Ramos (cell line): Measurements from ENCODE around the gene ZNF786.
"Not testable (repeated sequence)": the region's sequence is repeated elsewhere in the genome, so short reads cannot be mapped to it uniquely, and the experiment has no call there.

Experiments
- in situ Hi-C: fragments of 300-500 bp; cut with MboI; formaldehyde crosslinking; loops from one replicate; pipeline ENCODE4 v1.14.3; 2022; ENCODE audit warnings: low sequenced_read_pairs; ENCODE audit not compliant: unreplicated experiment

ZNF786 gene

GRCh38 chr7:149038641-149039040, 51.9 kb downstream of the ZNF786 start:
- in situ Hi-C loops, result not testable (repeated sequence)

- in situ Hi-C loops, result no loop called here
Observed at GRCh38 chr7:149036676-149037075, 53.8 kb downstream of the ZNF786 start.

- in situ Hi-C loops, result no loop called here
Observed at GRCh38 chr7:149031353-149031910, 59.1 kb downstream of the ZNF786 start.

GRCh38 chr7:149030439-149030838, 60.1 kb downstream of the ZNF786 start:
- in situ Hi-C loops, result not testable (repeated sequence)

- in situ Hi-C loops, result no loop called here
Observed at GRCh38 chr7:149028346-149029109, 62.0 kb downstream of the ZNF786 start, which contains the start of gene PDIA4. PDIA4 (minus strand) TSS chr7:149028505; CDS start chr7:149028408, 97 bp downstream.

- in situ Hi-C loops, result no loop called here
Observed at GRCh38 chr7:149027611-149028345, 62.7 kb downstream of the ZNF786 start.

GRCh38 chr7:149027055-149027454, 63.5 kb downstream of the ZNF786 start:
- in situ Hi-C loops, result no loop called here

- in situ Hi-C loops, result no loop called here
Observed at GRCh38 chr7:149023662-149024061, 66.9 kb downstream of the ZNF786 start.

GRCh38 chr7:149022756-149023360, 67.7 kb downstream of the ZNF786 start:
- in situ Hi-C loops, result no loop called here

- in situ Hi-C loops, result no loop called here
Observed at GRCh38 chr7:149021725-149022062, 68.8 kb downstream of the ZNF786 start.

GRCh38 chr7:149020483-149020882, 70.0 kb downstream of the ZNF786 start:
- in situ Hi-C loops, result no loop called here
